Cortex of kidney (tissue), 1 donor: ENCODE results near the gene CHP1.
"Not testable (repeated sequence)": the region's sequence is repeated elsewhere in the genome, so short reads cannot be mapped to it uniquely, and the experiment has no call there.

Experiments
- DNase-seq: peaks from one replicate; lab custom pipeline; 2025; lab: John Stamatoyannopoulos, UW

CHP1 gene

GRCh38 chr15:41256577-41257038, 25.5 kb downstream of the CHP1 start:
- no peak for DNase-seq

- no peak for DNase-seq
Observed at GRCh38 chr15:41258750-41259471, 27.8 kb downstream of the CHP1 start.

- no peak for DNase-seq
Observed at GRCh38 chr15:41259546-41260189, 28.6 kb downstream of the CHP1 start.

- not testable (repeated sequence) for DNase-seq
Observed at GRCh38 chr15:41260924-41261323, 29.9 kb downstream of the CHP1 start.

GRCh38 chr15:41262571-41262970, 31.5 kb downstream of the CHP1 start:
- DNase-seq: no peak

GRCh38 chr15:41263891-41264351, 32.9 kb downstream of the CHP1 start:
- DNase-seq: no peak

- no peak for DNase-seq
Observed at GRCh38 chr15:41269887-41270286, 38.8 kb downstream of the CHP1 start.

GRCh38 chr15:41276831-41277230, 45.8 kb downstream of the CHP1 start:
- DNase-seq: no peak

GRCh38 chr15:41278319-41278718, 47.3 kb downstream of the CHP1 start:
- no peak for DNase-seq

GRCh38 chr15:41279535-41280283, 48.6 kb downstream of the CHP1 start:
- no peak for DNase-seq

- no peak for DNase-seq
Observed at GRCh38 chr15:41281236-41281635, 50.2 kb downstream of the CHP1 start.

GRCh38 chr15:41282436-41282835, 51.4 kb downstream of the CHP1 start:
- DNase-seq: not testable (repeated sequence)

GRCh38 chr15:41282980-41283652, 52.0 kb downstream of the CHP1 start:
- not testable (repeated sequence) for DNase-seq

GRCh38 chr15:41283653-41284426, 52.8 kb downstream of the CHP1 start:
- no peak for DNase-seq

GRCh38 chr15:41284427-41285177, 53.5 kb downstream of the CHP1 start:
- DNase-seq: no peak

GRCh38 chr15:41285285-41285684, 54.2 kb downstream of the CHP1 start:
- no peak for DNase-seq

- no peak for DNase-seq
Observed at GRCh38 chr15:41286665-41287333, 55.7 kb downstream of the CHP1 start.

GRCh38 chr15:41288464-41288863, 57.4 kb downstream of the CHP1 start:
- no peak for DNase-seq

GRCh38 chr15:41289953-41290352, 58.9 kb downstream of the CHP1 start:
- no peak for DNase-seq

- no peak for DNase-seq
Observed at GRCh38 chr15:41291065-41291631, 60.1 kb downstream of the CHP1 start.
